Measurements from ENCODE around the gene DICER1. TPM values are rescaled to one million over a fixed set of nuclear protein-coding genes. Genes with fewer than 3 reads are reported as not detected.

The DICER1 gene
- total RNA-seq, 4 donors from 2014 or later: 64.7 to 137 (median 87.6) TPM

GRCh38 chr14:95198320-95198719 is 41.0 kb upstream of the DICER1 start:
- ATAC-seq (ENCODE audit: low FRiP score) (no peak), DNase-seq (ENCODE audit: low spot score) (no peak)
- no peak for TF ChIP-seq CTCF (IDR thresholded peaks at IDR 0.05)

GRCh38 chr14:95197551-95197950 is 40.2 kb upstream of the DICER1 start:
- ATAC-seq (ENCODE audit: low FRiP score) (no peak), DNase-seq (ENCODE audit: low spot score) (no peak)
- TF ChIP-seq CTCF (IDR thresholded peaks at IDR 0.05): no peak

- TF ChIP-seq CTCF (IDR thresholded peaks at IDR 0.05): no peak
- DNase-seq (ENCODE audit: low spot score) (no peak), ATAC-seq (ENCODE audit: low FRiP score) (no peak)
Observed at GRCh38 chr14:95196826-95197545, 39.7 kb upstream of the DICER1 start.

GRCh38 chr14:95196268-95196667 is 38.9 kb upstream of the DICER1 start:
- DNase-seq (ENCODE audit: low spot score) (no peak), ATAC-seq (ENCODE audit: low FRiP score) (no peak)
- TF ChIP-seq CTCF (IDR thresholded peaks at IDR 0.05): no peak

- no peak for DNase-seq (ENCODE audit: low spot score)
- no peak for ATAC-seq (ENCODE audit: low FRiP score)
Observed at GRCh38 chr14:95195031-95195430, 37.7 kb upstream of the DICER1 start.

GRCh38 chr14:95193081-95193480 is 35.8 kb upstream of the DICER1 start:
- DNase-seq (ENCODE audit: low spot score): no peak
- ATAC-seq (ENCODE audit: low FRiP score): no peak
- no peak for TF ChIP-seq CTCF (IDR thresholded peaks at IDR 0.05)

More at GRCh38 chr14:95195031-95195430, 37.7 kb upstream of the DICER1 start:
- no peak for TF ChIP-seq CTCF (IDR thresholded peaks at IDR 0.05)

- DNase-seq (ENCODE audit: low spot score) (no peak), ATAC-seq (ENCODE audit: low FRiP score) (no peak)
- no peak for TF ChIP-seq CTCF (IDR thresholded peaks at IDR 0.05)
Observed at GRCh38 chr14:95192311-95192710, 35.0 kb upstream of the DICER1 start.

All from omental fat pad (tissue), 4 donors.